Measurements from ENCODE around the gene CERS1.

CERS1 gene

DNA sequence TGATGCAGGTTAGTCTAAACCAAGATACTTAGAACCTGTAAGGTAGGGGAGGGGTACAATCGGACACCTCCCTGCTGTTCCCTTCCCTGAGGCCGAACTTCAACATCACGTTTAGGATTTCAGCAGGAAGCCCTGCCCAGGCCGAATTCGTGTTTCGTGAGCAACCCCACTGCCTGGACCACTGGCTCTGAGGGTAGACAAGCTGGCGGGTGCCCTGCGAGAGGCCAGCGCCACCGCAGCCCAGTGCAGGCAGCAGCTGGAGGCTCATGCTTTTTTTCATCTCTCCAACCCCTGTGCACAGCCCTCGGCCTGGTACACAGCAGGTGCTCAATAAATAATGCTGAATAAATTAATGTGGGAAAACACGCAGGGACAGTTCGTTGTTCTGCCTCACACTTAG is 37.3 kb upstream of the CERS1 start:
- Histone ChIP-seq H3K4me2 (no peak overlapping the region), H3K79me2 (ENCODE audit: insufficient read depth, low read depth) (no peaks in the 10 kb centered on the region), H3K27ac (no peak overlapping the region), H2AFZ (ENCODE audit: low read depth) (no peak overlapping the region), H3K9ac (no peak overlapping the region), H3K27me3 (ENCODE audit: insufficient read depth, low read depth) (no peaks in the 10 kb centered on the region), H3K4me1 (ENCODE audit: low read depth, poor library complexity, severe bottlenecking) (no peaks in the 10 kb centered on the region), H3K4me3 (IDR thresholded peaks at IDR 0.05; ENCODE audit: insufficient read depth, low read depth, low read length) (no peak overlapping the region), H4K20me1 (ENCODE audit: insufficient read depth) (no peaks in the 10 kb centered on the region), H3K36me3 (ENCODE audit: insufficient read depth) (no peaks in the 10 kb centered on the region)
- TF ChIP-seq, protein P1, sequence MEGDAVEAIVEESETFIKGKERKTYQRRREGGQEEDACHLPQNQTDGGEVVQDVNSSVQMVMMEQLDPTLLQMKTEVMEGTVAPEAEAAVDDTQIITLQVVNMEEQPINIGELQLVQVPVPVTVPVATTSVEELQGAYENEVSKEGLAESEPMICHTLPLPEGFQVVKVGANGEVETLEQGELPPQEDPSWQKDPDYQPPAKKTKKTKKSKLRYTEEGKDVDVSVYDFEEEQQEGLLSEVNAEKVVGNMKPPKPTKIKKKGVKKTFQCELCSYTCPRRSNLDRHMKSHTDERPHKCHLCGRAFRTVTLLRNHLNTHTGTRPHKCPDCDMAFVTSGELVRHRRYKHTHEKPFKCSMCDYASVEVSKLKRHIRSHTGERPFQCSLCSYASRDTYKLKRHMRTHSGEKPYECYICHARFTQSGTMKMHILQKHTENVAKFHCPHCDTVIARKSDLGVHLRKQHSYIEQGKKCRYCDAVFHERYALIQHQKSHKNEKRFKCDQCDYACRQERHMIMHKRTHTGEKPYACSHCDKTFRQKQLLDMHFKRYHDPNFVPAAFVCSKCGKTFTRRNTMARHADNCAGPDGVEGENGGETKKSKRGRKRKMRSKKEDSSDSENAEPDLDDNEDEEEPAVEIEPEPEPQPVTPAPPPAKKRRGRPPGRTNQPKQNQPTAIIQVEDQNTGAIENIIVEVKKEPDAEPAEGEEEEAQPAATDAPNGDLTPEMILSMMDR (conservative IDR thresholded peaks at IDR 0.05; ENCODE audit: low read depth, low read length) = no peak

DNA sequence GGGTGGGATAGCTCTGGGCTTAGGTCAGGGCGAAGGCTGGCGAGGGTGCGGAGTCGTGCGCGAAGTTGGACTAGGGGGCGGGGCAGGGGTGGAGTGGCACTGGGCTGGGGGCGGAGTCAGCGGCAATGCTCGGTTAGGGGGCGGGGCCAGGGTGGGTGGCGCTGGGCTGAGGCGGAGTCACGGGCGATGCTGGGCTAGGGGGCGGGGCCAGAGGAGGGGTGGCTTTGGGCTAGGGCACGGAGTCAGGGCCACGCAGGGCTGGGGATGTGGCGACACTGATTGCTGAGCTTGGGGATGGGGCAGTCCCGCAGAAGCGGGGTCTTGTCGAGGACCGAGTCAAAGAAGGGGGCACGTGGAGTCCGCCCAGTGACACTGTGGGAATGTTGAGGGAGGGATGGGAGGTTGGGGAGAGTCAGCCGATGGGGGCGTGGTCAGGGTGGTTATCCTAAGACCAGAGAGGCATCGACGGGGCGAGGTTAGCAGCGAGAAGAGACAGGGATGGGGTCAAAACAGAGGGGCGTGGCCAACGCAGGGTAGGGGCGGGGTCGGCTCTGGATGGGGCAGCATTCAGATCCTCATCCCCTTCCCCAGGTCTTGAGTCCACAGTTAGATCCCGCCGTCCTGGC is 36.4 kb upstream of the CERS1 start:
- Histone ChIP-seq H3K36me3 (ENCODE audit: insufficient read depth) (no peaks in the 10 kb centered on the region), H3K27me3 (ENCODE audit: insufficient read depth, low read depth) (no peaks in the 10 kb centered on the region), H3K4me2 (no peak overlapping the region), H3K79me2 (ENCODE audit: insufficient read depth, low read depth) (no peaks in the 10 kb centered on the region), H2AFZ (ENCODE audit: low read depth) (no peak overlapping the region), H3K4me1 (ENCODE audit: low read depth, poor library complexity, severe bottlenecking) (no peaks in the 10 kb centered on the region), H3K27ac (no peak overlapping the region), H4K20me1 (ENCODE audit: insufficient read depth) (no peaks in the 10 kb centered on the region), H3K9ac (no peak overlapping the region), H3K4me3 (IDR thresholded peaks at IDR 0.05; ENCODE audit: insufficient read depth, low read depth, low read length) (no peak overlapping the region)
- TF ChIP-seq, protein P1 (conservative IDR thresholded peaks at IDR 0.05; ENCODE audit: low read depth, low read length) = no peak

DNA sequence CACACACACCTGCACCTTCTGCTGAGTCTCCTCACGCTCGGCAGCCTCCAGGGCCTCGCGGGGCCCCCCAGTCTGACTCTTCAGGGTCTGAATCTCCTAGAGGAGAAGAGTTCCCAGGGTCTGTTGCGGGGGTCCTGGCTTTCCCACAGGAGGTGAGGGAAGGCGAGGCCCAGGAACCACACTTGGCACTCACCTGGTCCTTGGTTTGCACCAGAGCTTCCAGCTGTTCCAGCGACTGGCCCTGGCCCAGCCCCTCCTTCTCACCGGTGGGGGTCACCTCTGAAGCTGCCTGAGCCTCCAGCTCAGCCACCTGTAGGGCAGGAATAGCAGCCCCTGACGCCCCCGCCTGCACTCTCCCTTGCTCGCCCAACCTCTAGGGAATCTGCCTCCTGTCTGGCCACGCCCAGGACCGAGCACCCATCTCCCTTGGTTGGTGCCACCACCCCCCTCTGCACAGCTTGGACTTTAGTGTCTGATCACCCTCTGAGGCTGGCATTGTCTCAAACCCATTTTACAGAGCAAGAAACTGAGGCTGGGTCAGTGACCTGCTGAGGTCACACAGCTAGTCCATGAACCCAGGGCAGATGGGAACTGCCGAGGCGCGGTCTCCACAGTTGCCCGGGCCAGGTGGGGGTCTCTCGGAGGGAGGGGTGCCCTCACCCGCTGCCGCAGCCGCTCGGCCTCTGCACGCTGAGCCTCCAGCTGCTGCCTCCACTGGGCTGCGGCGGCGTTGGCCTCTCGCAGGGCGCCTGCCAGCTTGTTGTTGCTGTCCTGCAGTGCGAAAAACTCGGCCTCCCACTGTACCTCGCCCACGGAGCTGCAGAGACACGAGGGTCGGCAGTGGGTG is 35.6 kb upstream of the CERS1 start:
- Histone ChIP-seq H3K36me3 (ENCODE audit: insufficient read depth) (no peaks in the 10 kb centered on the region), H3K4me1 (ENCODE audit: low read depth, poor library complexity, severe bottlenecking) (no peaks in the 10 kb centered on the region), H3K9ac (no peak overlapping the region), H3K27ac (no peak overlapping the region), H3K27me3 (ENCODE audit: insufficient read depth, low read depth) (no peaks in the 10 kb centered on the region), H2AFZ (ENCODE audit: low read depth) (no peak overlapping the region), H3K4me3 (IDR thresholded peaks at IDR 0.05; ENCODE audit: insufficient read depth, low read depth, low read length) (no peak overlapping the region), H3K4me2 (no peak overlapping the region), H4K20me1 (ENCODE audit: insufficient read depth) (no peaks in the 10 kb centered on the region), H3K79me2 (ENCODE audit: insufficient read depth, low read depth) (no peaks in the 10 kb centered on the region)
- TF ChIP-seq, protein P1 (conservative IDR thresholded peaks at IDR 0.05; ENCODE audit: low read depth, low read length) = no peak

DNA sequence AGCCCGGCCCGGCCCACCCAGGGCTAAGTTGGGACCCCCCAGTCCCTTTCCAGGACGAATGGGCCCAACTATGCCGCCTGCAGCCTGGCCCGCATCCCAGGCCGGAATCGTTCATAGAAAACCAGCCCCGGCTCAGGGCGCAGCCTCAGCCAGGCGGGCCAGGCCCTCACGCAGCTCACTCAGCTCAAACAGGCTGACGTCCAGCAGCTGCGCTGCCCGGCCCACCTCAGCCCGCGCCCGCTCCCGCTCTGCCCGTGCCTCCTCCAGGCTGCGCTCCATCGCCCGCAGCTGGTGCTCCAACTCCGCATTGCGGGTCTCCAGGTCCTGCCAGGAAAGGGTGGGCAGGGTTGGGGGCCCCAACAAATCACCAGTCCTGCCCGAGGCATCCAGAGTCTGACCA is 33.4 kb upstream of the CERS1 start:
- Histone ChIP-seq H3K4me2 (no peak overlapping the region), H3K79me2 (ENCODE audit: insufficient read depth, low read depth) (no peaks in the 10 kb centered on the region), H4K20me1 (ENCODE audit: insufficient read depth) (no peaks in the 10 kb centered on the region), H3K9ac (no peak overlapping the region), H3K36me3 (ENCODE audit: insufficient read depth) (peaks cover 2% of the 10 kb centered on the region; the same call in 1 of the 2 replicates), H3K4me1 (ENCODE audit: low read depth, poor library complexity, severe bottlenecking) (no peaks in the 10 kb centered on the region), H2AFZ (ENCODE audit: low read depth) (no peak overlapping the region), H3K27ac (no peak overlapping the region), H3K27me3 (ENCODE audit: insufficient read depth, low read depth) (no peaks in the 10 kb centered on the region), H3K4me3 (IDR thresholded peaks at IDR 0.05; ENCODE audit: insufficient read depth, low read depth, low read length) (no peak overlapping the region)
- TF ChIP-seq, protein P1 (conservative IDR thresholded peaks at IDR 0.05; ENCODE audit: low read depth, low read length) = no peak

All from KMS-11 (cell line).